GM19043 (cell line): ENCODE measurements around the gene NACAD.

Experiments
- ATAC-seq: cut with Tn5 transposase; IDR thresholded peaks from one replicate; pipeline ENCODE4 v1.9.1; 2021; ENCODE audit warnings: low read depth; ENCODE audit not compliant: unreplicated experiment

The NACAD gene

GRCh38 chr7:45098983-45099839 lies 10.4 kb upstream of the NACAD start:
- no peak for ATAC-seq

- no peak for ATAC-seq
Measured at GRCh38 chr7:45092931-45093235, 4.1 kb upstream of the NACAD start.

GRCh38 chr7:45092100-45092930 lies 3.5 kb upstream of the NACAD start:
- ATAC-seq, result no peak

DNA sequence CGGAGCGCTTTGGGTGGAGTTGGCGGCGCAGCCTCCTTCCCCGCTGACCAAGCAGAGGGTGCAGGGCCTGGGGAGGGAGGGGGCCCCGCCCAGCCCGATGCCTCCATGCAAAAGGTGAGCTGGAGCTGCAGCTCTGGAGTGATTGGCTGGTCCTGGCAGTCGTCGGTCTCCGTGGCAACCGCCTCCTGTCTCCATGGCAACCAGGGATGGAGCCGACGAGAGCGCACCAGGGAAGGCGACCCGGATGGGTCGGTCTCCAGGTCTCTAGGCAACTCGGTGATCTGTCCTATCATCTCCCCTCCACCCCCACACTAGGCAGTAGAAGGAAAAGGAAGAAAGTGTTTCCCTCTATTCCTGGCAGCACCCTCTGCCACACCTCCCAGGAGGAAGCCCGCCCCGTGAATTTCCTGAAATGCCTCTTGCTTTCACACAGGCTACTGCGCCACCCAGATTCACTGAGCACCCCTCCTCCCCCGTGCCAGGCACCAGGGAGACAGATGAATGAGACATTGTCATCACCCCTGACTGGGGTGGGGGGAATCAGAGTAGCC lies 647 bp upstream of the NACAD start:
- ATAC-seq, result no peak

- ATAC-seq, result no peak
Measured at GRCh38 chr7:45088146-45088701, 545 bp downstream of the NACAD start.

GRCh38 chr7:45087301-45088145 lies 1.2 kb downstream of the NACAD start:
- ATAC-seq, result no peak

DNA sequence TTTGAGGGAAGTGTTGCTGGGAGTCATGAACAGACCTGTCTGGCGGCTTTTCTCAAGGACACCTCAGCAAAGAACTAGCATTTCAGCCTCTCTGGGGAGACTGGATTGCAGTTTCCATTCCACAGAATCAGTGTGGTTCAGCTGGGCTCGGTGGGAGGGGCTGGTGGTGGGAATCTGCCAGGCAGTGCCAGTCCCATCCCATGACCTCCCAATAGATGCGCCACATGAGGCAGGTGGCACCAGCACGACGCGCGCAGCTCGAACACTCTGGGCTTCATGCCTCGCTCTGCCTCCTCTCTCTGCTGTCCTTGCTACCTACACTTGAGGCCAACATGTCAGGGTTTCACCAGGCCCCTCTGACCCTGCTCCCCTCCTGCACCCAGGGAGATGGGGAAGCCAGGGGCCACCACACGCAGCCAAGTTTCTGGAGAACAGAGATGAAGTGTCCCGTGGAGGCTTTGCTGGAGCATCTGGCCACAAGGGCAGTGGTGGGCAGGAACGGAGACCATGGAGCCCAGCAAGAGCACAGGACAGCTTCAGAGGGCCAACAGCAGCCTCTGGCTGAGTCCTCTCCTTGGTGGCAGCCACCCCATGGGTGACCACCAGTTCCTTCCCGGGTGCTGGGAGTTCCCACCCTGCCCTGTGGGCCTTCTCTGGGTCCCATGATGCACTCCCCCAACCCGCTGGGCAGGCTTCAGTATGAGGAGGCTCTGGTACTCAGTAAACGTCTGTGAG lies 2.3 kb downstream of the NACAD start:
- ATAC-seq, result no peak

DNA sequence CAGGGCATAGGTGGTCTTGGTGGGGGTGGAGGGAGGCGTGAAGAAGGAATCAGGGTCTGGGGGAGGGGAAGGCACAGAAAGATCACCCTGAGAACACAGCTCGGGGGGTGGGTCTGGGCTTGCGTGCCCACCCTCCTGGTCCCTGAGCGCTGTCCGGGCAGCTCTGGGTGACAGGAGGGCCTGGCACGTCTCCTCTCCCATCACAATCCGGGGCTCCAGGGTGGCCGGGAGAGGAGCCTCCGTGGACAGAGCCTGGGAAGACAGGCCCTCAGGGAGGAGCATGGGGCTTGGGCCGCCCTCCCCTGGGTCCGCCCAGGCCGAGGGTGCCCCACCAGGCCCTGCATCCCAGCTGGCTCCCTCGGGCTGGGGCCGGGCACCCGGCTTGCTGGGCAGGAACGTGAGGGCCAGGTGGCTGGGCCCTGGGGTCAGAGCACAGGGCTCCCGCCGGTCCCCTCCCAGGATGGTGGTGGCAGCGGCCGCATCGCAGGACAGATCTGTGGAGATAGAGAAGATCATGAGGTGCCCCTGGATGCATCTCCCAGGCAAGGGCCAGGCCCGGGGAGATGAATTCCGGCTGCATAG lies 3.1 kb downstream of the NACAD start:
- ATAC-seq, result no peak

GRCh38 chr7:45084901-45085618 lies 3.7 kb downstream of the NACAD start:
- ATAC-seq, result no peak

DNA sequence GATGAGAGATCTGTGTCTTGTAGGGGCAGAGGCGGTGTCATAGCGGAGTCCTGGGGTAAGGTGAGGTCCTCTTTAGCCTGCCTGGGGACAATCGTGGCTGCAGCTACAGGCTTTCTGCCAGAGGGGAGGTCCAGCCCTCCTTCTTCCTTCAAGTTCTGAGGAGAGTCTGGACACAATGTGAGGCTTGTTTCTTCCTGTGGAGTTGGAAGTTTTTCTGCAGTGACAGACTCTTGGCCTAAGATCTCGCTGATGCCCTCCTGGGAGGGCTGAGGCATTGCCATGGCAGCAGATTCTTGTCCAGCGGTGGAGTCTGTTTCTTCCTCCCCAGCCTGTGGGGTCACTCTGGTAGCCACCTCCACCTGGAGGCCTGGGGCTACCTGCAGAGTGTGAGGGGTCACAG lies 4.4 kb downstream of the NACAD start:
- no peak for ATAC-seq

- no peak for ATAC-seq
Measured at GRCh38 chr7:45082831-45083331, 5.9 kb downstream of the NACAD start.

DNA sequence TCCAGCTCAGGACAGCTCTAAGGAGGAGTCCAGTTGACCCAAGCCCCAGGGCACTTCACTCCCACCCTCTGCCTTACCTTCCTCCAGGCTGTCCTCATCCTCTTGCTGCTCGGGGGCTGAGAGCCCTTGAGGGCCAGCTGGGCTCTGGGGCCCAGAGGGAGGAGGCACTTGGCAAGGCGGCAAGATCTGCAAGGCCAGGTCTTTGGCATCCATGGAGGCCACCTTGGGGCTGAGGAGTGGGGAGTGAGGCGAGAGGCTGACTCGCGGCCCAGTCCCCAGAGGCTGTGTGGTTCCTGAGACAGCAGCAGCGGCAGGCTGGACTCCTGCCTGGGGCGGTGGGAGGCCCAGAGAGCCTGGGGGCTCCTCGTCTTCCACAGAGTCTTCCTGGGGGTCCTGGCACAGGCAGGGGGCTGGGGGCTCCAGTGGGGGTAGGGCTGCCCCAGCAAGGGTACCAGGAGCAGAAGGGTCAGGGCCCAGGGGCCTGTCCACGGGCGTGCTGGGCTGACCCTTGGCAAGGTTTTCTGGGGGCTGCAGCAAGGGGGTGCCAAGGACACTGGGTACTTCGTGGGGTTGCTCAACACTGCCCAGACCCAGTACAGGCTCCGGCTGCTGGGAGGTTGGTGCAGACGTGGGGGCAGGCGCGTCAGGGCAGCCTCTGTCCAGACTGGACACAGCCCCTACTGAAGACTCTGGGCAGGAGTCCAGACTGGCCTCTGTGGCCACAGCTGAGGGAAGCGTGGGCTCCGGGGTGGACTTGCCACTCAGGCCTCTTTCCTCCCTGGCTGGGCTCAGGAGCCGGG lies 6.5 kb downstream of the NACAD start:
- no peak for ATAC-seq

GRCh38 chr7:45081670-45081974 lies 7.1 kb downstream of the NACAD start:
- no peak for ATAC-seq

DNA sequence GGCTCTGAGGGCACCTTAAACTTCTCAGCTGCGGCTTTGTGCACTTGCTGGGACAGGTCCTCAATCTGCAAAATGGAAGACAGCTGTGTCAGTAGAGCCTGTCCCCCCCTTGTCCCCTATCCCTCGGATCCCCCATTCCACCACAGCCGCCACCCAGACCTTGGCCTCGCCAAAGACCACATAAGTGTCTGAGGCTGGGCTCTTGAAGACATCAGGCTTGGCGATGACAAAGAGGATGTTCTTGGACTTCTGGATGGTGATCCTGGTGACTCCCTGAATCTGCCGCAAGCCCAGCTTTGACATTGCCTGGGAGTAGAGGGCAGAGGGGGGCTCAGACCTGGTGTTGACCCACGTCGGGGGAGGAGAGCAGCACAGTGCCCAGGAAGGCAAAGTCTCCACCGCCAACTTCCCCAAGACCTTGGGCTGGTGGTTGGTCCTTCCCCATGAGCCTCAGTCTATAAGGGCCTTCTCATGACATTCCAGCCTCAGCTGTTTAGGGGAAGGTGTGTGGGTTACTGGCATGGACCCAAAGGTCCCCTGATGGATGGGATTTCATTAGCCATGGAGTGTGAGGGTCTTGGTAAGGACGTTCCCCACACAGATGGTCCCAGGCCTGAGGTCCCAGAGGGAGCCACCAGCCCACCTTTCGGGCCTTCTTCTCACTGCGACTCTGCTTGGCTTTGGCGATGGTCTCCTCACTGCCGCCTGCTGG lies 7.7 kb downstream of the NACAD start:
- ATAC-seq, result no peak

DNA sequence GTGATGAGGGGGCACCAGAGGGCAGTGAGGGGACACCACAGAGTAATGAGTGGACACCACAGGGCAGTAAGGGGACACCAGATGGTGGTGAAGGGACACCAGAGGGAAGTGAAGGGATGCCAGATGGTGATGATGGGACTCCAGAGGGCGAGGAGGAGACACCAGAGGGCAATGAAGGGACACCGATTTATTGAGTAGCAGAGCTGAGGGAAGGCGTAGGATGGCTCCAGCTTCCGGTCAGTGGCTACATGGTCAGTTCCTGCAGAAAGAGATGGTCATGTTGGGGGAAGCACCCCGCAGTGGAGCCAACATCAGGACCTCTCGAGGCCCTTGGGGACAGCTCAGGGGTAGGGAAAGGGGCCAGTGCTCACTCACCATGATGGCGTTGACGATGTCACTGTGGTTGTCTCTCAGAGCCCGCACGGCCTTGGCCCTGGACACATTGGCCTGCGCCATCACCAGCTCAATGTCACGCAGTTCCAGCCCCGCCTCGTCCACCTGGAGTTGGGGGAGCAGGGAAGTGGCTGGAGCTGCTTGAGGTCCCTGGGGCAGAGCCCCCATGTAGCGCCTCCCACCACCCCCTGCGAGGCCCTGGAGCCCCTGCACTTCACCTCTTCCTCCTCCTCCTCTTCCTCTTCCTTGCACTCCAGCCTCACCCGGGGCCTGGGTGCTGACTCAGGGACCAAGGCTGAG lies 8.4 kb downstream of the NACAD start:
- no peak for ATAC-seq

DNA sequence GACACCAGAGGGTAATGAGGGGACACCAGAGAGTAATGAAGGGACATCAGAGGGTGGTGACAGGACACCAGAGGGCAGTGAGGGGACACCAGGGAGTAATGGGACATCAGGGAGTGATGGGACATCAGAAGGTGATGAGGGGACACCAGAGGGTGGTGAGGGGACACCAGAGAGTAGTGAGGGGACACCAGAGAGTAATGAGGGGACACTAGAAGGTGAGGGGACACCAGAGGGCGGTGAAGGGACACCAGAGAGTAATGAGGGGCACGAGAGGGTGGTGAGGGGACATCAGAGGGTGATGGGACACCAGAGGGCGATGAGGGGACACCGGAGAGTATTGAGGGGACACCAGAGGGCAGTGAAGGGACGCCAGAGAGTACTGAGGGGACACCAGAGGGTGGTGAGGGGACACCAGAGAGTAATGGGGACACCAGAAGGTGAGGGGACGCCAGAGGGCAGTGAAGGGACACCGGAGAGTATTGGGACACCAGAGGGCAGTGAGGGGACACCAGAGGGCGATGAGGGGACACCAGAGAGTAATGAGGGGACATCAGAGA lies 10.6 kb downstream of the NACAD start:
- no peak for ATAC-seq
